Stimulated activated CD8-positive, alpha-beta memory T cell treated with anti-CD3 and anti-CD28 coated beads, Interleukin-15, amount 100 ng/mL, for 48 hours (primary cell): ENCODE results near the gene PMM2.

Source experiments
- DNase-seq, 2 donors: peaks; one replicate each; pipeline ENCODE4 v3.0.0-alpha.2; 2020; ENCODE audit warnings: low read depth in 2 of 2

PMM2 gene

GRCh38 chr16:8887431-8887765 lies 89.8 kb downstream of the PMM2 start:
- no peak for DNase-seq

- DNase-seq, result no peak
Measured at GRCh38 chr16:8887952-8888560, 90.4 kb downstream of the PMM2 start.

GRCh38 chr16:8888951-8889892 lies 91.6 kb downstream of the PMM2 start:
- no peak for DNase-seq

GRCh38 chr16:8889893-8890548 lies 92.4 kb downstream of the PMM2 start:
- DNase-seq, result no peak

GRCh38 chr16:8890549-8890921 lies 92.9 kb downstream of the PMM2 start:
- no peak for DNase-seq

GRCh38 chr16:8892101-8892575 lies 94.5 kb downstream of the PMM2 start:
- DNase-seq, result no peak

- no peak for DNase-seq
Measured at GRCh38 chr16:8893426-8893825, 95.8 kb downstream of the PMM2 start.

GRCh38 chr16:8893976-8894690 lies 96.5 kb downstream of the PMM2 start:
- no peak for DNase-seq

- no peak for DNase-seq
Measured at GRCh38 chr16:8894736-8895334, 97.2 kb downstream of the PMM2 start.

GRCh38 chr16:8898660-8899318 lies 101.2 kb downstream of the PMM2 start:
- no peak for DNase-seq
